HFF-Myc (cell line): ENCODE data around the gene GADD45G.

Source experiments
- DNase-seq: peaks from one replicate; pipeline ENCODE4 v3.0.0-alpha.2; 2011; ENCODE audit warnings: low read depth; ENCODE audit errors: extremely low read depth
- H3K4me3 ChIP-seq: replicated peaks from 2 replicates; pipeline ENCODE4 v1.5.1; 2011; ENCODE audit warnings: low read depth, mild to moderate bottlenecking, control low read depth, low read length
- TF ChIP-seq, protein P1 (sequence below): IDR thresholded peaks from 2 replicates; pipeline ENCODE4 v1.5.1; 2012; ENCODE audit warnings: mild to moderate bottlenecking, low read depth, low read length, control low read depth; ENCODE audit errors: missing control alignments

The GADD45G gene

GRCh38 chr9:89604729-89605464, at the start of gene GADD45G:
Gene GADD45G (plus strand): TSS chr9:89605012. CDS start chr9:89605122, 110 bp downstream.
- TF ChIP-seq, protein P1, sequence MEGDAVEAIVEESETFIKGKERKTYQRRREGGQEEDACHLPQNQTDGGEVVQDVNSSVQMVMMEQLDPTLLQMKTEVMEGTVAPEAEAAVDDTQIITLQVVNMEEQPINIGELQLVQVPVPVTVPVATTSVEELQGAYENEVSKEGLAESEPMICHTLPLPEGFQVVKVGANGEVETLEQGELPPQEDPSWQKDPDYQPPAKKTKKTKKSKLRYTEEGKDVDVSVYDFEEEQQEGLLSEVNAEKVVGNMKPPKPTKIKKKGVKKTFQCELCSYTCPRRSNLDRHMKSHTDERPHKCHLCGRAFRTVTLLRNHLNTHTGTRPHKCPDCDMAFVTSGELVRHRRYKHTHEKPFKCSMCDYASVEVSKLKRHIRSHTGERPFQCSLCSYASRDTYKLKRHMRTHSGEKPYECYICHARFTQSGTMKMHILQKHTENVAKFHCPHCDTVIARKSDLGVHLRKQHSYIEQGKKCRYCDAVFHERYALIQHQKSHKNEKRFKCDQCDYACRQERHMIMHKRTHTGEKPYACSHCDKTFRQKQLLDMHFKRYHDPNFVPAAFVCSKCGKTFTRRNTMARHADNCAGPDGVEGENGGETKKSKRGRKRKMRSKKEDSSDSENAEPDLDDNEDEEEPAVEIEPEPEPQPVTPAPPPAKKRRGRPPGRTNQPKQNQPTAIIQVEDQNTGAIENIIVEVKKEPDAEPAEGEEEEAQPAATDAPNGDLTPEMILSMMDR = no peak
- H3K4me3 ChIP-seq = peak within 1 kb of the TSS; percentile 30
- DNase-seq = peak; percentile 30

GRCh38 chr9:89555036-89555415, 49.8 kb upstream of the GADD45G start:
- TF ChIP-seq, protein P1 = no peak
- DNase-seq = no peak
- no peak overlapping the region for H3K4me3 ChIP-seq

DNA sequence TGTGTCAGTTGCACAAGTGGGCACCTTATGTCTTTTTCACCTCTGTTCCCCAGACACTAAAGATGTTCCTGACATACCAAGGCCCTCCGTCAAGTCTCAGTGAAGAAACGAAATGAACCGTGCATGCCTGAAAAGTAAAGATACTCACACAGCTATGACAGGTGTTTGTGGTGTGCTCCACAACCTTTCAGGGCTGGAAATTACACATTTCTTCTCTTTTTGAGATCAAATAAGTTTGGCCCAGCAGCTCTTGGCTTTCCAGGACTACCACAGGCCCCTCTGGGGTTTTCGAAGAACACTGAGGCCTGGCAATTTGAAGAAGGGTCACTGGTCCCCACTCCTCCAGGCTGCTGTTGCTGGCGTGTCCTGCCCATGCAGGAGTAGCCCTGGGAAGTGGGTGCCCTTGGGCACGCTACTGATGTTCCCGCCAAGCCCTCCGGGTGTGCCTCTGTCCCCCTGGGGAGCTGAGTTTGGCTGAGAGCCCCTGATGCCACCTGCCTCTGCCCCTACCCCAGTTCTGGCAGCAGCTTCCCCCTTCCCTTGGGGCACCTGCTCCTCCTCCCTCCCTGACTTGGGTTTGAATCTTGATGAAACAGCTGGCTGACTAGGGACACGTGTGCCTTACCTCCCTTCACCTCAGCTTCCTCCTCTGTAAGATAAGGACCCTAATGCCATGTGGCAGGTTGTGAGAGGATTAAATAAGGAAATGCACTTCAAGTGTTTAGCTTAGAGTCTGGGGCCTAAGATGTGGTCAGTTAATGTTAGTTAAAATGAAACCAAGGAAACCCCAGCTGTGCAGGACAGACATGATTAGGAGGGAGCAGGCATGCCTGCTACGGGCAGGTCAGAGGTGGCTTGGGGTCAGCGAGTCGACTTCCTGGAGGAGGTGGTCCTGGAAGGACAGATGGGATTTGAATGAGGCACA, 49.1 kb upstream of the GADD45G start:
- TF ChIP-seq, protein P1 = no peak
- H3K4me3 ChIP-seq = no peak overlapping the region

GRCh38 chr9:89558196-89558899, 46.5 kb upstream of the GADD45G start:
- TF ChIP-seq, protein P1 = no peak

More for the DNA sequence above, 49.1 kb upstream of the GADD45G start:
- no peak for DNase-seq

GRCh38 chr9:89558948-89559347, 45.9 kb upstream of the GADD45G start:
- no peak for DNase-seq
- TF ChIP-seq, protein P1 = no peak

More at GRCh38 chr9:89558196-89558899, 46.5 kb upstream of the GADD45G start:
- no peak for DNase-seq
- no peak overlapping the region for H3K4me3 ChIP-seq

DNA sequence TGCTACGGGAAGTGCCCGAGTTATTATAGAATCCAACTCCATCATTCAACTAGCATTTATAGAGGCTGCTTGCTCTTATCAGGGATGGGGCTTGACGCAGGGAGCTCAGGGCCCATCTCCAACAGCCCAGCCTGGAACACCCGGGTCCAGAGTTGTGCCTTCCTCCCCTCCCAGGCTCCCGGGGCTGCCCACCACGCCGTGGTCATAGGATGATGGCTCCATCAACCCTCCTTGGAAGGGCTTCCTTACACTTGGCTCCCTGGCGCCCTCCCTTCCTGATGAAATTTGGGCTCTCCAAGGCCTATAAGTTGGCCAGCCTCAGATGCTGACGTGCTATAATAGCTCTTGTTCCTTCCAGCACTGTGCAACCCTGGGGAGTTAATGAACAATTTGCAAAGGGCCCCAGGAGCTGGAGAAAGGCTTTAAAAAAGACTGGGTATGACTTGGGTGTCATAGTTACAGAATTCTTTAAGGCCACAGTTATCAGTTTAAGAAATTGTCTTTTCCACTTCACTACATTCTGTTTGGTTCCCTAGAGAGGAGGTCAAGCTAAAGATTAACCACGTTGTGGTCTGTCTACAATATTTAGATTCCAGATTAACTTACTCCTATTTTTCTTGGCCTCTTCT, 42.5 kb upstream of the GADD45G start:
- TF ChIP-seq, protein P1 = no peak
- no peak for DNase-seq
- H3K4me3 ChIP-seq = no peak overlapping the region

More at GRCh38 chr9:89558948-89559347, 45.9 kb upstream of the GADD45G start:
- no peak overlapping the region for H3K4me3 ChIP-seq
